Right renal pelvis (tissue), 4 donors: Measurements from ENCODE around the gene LPAR6. TPM values are rescaled to one million over a fixed set of nuclear protein-coding genes. Genes with fewer than 3 reads are reported as not detected.
"Not testable (repeated sequence)": the region's sequence is repeated elsewhere in the genome, so short reads cannot be mapped to it uniquely, and the experiment has no call there.

ENCODE experiments used
- DNase-seq, 4 donors: peaks; one replicate each; pipeline ENCODE4 v3.0.0-alpha.2; 2013; ENCODE audit warnings: low read depth in 4 of 4, low spot score in 3 of 4, missing footprints in 1 of 4
- polyA plus RNA-seq, 4 donors: library from polyadenylated mRNA; unstranded; fragments of 120-200 nt; gene quantifications; one replicate each; pipeline ENCODE4 v1.2.1, GENCODE V29; 2013; ENCODE audit not compliant: insufficient read length in 4 of 4

LPAR6 gene
- polyA plus RNA-seq, 4 donors: 40.4 to 56.7 (median 51.1) TPM

DNA sequence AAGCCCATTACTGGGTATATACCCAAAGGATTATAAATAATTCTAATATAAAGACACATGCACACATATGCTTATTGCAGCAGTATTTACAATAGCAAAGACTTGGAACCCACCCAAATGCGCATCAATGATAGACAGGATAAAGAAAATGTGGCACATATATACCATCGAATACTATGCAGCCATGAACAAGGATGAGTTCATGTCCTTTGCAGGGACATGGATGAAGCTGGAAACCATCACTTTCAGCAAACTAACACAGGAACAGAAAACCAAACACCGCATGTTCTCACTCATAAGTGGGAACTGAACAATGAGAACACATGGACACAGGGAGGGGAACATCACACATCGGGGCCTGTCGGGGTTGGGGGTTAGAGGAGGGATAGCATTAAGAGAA lies 9.1 kb upstream of the LPAR6 start:
- not testable (repeated sequence) for DNase-seq

DNA sequence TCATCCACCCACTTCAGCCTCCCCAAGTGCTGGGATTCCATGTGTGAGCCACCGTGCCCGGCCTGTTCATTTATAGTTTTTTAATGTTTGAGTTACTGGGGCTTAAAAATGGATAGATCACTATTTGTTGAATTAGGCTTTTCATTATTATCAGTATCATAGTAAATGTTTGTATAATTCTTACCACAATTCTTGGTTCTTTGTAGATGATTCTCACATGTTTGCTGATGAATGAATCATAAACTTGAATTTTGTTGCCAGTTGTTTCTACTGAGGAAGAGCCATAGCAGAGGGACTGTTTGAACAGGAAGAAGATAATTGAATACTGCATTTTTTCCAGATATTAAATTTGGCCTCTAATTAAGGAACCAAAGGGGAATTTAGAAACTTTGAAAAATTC lies 2.6 kb upstream of the LPAR6 start:
- no peak for DNase-seq

DNA sequence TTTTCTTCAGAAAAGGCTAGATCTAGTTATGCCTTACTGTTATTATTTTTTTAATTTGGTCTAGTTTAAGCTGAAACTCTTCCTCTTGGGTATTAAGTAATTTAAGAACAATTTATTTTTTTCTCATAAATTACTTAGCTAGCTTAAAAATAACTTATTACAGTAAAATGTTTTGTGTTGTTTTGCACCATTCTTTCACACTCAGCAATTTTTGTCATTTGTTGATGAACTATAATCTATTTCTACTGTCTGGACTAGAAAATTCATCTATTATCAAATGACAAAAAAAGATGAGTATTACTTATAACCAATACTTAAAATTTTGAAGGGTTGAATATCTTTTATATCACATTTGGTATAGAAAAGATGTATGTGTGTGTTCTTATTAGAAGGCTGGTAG lies 1.6 kb upstream of the LPAR6 start:
- DNase-seq: no peak

DNA sequence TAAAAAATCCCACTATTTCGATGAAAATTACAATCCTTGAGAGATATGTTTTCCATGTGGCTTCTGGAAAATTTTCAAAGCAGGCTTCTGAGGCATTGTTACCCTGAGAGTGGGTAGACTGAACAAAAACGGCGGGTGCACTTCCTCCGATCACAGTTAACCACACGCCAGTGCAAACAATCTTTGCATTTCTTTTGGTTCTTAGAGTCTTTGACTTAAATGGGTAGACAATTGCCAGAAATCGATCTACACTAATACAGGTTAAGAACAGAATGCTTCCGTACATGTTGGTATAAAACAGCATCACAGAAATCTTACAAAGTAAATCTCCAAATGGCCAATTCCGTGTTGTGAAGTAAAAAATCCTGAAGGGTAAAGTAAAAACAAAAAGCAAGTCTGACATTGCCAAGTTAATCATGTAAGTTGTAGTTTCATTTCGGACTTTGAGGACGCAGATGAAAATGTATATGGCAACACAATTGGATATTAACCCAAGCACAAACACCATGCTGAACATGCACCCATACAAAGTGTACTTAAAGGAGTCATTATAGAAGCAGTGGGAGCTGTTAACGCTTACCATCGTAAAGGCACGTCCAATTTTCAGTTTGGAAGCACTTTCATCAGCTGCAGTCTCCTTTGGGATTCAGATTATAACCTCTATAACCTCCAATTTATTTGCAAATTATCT lies 927 bp downstream of the LPAR6 start:
- DNase-seq: no peak

DNA sequence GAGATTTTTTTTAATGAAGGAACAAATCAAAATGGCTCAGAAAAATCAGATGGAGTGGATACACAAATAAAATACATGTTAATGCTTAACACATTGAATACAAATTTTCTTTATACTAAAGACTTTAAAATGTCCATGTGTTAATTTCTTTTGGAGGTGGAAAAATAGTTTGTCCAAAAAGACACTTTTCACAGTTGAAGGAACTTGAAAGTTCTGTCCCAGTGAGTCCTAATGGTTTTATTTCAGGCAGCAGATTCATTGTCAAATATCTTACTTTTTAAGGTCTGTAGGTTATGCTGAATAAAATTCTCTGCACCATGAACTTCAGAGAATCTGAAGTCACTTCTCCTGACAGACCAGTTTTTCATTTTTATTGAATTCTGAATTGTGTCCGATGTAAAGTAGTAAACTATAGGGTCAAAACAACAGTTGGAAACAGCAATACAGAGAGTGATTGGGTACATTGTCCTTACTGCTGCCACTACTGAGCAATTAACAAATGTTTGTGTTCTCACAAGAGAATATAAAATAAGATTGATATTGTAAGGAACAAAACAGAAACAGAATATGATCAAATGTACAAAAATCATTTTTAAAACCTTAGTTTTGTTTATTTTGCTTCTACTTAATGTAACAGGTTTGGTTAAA lies 1.6 kb downstream of the LPAR6 start:
- no peak for DNase-seq

DNA sequence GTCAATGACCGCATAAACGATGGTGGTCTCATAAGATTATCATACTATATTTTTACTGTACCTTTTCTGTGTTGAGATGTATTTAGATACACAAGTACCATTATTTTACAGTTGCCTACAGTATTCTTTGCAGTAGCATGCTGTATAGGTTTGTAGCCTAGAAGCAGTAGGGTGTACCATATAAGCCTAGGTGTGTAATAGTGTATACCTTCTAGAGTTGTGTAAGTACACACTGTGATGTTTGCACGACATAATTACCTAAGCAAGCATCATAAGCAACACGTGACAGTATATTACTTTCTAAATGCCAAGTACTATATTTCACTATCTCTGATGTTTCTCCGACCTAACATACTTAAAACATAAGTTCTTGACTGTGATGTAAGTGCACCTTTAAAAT lies 2.7 kb downstream of the LPAR6 start:
- DNase-seq: no peak

DNA sequence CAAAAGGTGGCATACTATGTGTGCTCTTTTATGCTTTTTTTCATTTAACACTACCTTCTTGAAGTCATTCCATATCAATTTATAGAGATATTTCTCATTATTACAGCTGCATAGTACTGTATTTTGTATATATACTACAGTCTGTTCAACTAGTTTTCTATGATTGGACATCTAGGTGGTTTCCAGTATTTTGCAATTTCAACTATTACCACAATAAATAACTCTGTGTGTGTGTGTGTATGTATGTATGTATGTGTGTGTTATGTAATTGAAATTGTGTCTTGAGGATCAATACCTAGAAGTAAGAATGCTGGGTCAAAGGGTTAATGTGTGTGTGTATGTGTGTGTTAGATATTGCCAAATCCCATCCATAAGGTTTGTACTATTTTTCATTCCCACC lies 7.0 kb downstream of the LPAR6 start:
- no peak for DNase-seq

DNA sequence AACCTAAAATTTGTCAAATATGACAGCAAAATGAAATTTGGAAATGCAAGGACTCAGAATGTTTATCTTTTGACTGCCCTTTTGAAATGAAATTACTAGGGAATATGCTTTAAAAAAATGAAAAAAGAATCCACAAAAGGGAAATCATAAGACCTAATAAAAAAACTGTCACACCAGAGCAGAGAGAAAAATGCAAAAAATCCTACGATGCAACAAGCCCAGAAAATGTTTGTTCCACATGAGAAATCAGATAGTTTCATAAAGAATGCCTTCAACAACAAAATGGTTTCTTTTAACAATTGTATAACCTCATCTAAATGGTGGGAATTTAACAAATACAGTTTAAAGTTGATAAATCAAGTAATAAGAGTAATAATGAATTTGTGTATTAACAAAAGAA lies 8.0 kb downstream of the LPAR6 start:
- no peak for DNase-seq

DNA sequence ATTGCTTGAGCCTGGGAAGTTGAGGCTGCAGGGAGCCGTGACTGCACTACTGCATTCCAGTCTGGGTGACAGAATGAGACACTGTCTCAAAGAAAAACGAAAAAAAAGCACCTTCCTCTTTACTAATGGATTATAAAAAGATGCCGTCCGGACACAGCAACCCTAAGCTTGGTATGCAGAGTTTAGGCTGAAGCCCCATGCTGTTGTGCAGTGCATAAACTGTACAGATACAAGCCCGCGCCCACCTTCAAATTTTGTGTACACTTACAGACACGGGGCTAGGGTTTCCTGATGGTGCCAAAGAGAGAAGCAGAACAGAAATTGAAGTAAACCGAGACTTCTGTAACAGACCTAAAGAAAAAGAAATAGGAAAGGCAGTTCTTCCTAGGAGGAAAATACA lies 9.0 kb downstream of the LPAR6 start:
- DNase-seq: no peak

DNA sequence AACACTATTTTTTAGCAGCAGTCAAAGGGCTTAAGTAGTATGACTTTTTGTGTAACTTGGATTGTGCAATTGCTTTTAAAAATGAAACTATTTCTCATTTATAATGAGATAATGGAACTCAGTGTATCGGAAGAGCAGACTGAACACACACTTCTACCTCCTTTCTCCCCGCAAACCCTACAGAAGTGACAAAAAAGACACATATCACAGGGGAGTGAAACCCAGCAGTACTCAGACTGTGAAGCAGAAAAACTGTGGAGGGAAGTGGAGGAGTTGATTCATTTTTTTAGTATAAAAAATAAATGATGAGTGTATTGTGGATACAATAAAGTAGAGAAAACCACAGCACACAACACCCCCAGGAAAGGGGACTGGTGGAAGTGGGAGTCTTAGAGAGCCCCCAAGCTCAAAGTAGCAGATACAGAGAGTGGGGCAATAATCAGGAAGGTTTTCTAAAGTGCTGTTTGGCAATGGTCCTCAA lies 9.7 kb downstream of the LPAR6 start:
- no peak for DNase-seq

DNA sequence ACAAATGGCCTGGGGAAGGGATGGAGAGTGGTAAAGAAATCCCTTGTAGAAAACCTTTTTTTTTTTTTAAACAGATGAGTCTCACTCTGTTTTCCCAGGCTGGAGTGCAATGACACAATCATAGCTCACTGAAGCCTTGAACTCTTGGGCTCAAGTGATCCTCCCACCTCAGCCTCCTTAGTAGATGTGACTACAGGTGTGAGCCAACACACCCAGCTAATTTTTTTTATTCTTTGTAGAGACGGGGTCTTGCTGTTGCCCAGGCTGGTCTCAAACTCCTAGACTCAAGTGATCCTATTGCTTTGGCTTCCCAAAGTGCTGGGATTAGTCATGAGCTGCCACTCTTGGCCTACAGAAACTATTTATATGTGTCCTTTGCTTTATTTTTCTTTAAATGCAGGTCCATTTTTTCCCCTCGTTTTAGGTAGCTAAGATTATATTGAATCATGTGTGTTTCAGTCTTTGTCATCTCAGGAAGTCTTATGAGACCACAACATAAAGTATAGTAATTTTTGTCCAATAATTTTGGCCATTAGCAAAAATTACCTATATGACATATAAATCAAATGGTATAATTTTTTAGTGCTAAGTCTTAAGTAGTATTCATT lies 10.5 kb downstream of the LPAR6 start:
- DNase-seq: no peak

DNA sequence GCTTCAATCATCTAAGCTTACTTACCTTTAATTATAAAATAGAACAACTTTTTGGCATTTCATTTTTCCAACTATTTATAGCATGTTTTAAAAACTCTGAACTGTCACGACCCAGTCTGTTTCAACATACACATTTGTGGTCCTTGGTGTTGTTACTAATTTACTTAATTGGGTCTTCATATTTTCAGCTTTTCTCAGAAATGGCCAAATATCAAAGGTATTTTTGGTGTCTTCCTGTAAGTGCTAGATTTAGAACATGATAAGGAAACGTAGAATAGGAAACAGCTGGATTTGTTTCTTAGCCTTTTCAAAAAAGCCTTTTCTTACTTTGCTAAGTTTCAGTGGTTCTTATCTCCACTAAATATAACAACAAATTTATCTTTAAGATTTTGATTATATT lies 11.4 kb downstream of the LPAR6 start:
- no peak for DNase-seq

DNA sequence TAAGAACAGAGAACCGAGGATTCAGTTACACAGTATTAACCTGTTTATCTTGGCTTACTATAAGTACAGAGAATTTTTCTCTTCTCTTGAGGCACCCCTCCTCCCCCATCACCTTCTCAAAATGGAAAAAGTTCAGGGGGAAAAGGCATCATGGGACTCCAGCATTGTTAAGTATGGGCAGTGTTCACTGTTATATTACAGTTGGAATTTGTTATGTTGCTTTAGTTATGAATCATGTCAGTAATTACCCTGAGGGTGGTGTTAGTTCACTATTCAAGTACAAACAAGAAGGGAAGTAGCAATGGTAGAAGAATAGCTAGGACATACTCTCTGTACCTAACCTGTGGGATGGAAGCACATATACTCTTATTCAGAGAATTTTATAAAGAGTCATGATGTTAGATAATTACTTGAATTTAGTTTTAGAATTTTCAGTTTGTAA lies 12.0 kb downstream of the LPAR6 start:
- DNase-seq: no peak

DNA sequence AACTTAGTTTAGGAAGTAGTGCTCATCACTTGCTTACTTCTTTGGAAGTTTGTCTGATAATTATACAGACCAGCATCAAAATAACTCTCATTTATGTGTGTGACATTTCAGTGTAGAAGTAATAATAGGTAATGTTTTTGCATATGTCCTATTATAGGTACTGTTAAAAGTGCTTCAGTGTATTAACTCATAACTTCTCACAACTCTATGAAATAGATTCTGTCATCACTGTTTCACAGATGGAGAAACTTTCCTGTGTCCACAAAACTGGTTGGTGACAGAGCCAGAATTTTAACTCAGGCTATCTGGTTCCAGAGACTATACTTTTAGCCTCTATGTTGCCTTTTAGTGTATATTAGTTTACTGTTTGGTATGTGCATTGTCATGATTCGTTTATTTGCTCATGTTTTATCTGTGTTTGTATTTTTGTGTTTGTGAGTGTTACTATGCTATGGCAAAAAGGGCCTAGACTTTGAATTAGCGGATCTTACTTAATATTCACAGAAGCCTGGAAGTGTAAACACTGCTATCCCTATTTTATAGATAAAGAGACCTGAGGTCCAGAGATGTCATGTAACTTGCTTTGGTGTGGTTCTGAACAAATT lies 12.7 kb downstream of the LPAR6 start:
- DNase-seq: no peak

DNA sequence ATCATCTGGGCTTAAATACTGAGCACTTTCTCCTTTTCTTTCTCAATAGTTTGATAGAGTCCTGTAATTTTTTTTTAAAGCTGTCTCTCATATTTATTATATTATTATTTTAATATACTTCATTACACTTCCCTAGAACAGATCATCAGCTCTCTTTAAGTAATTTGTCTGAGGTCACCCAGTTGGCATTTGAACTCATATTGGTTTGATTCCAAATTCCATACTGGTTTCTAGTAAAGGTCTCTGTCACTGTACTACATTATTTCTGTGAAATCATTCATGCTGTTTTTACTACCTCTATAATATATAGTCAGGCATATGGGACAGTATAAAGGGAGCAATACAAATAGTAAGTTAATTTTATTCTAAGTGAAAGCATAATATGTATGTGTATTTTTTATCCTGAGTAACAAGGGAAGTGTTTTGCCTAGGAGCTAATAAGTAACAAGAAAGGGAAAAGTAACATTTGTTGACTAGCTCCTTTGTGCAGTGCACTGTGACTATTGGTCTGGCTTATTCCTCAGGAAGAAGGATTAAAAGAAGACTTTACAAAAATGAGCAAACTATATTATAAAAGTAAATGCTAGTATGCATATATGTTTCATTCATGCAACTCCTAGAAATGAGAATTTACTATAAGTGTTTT lies 14.3 kb downstream of the LPAR6 start:
- DNase-seq: no peak

DNA sequence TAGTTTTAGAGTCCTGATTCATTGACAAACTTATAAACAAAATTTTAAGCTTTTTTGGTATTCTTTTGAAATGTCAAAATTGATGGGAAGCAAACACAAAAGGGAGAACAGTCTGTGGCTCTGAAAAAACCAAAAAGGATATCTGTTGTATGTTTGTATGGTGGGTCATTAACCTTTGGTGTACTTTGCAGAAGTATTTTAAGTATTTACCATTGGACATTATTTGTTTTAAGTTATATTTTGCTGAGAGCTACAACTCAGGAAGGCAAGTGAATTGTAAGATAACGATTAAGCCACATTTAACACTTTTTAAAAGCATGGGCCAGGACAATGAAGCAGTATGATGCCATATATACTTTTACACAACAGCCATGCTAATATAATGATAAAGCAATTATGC lies 15.2 kb downstream of the LPAR6 start:
- no peak for DNase-seq

DNA sequence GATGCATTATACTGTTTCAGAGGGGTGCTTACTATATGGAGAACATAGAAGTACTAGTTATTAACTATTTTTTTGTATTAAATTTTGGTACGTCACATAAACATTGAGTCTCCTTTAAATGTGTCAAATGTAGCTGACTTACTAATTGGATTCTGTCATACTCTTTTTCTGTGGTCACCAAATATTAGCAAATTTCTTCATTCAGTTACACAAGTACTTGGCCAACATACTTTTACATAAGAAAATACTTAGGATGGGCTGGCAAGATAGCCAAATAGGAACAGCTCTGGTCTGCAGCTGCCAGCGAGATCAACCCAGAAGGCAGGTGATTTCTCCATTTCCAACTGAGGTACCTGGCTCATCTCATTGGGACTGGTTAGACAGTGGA lies 19.2 kb downstream of the LPAR6 start:
- no peak for DNase-seq

DNA sequence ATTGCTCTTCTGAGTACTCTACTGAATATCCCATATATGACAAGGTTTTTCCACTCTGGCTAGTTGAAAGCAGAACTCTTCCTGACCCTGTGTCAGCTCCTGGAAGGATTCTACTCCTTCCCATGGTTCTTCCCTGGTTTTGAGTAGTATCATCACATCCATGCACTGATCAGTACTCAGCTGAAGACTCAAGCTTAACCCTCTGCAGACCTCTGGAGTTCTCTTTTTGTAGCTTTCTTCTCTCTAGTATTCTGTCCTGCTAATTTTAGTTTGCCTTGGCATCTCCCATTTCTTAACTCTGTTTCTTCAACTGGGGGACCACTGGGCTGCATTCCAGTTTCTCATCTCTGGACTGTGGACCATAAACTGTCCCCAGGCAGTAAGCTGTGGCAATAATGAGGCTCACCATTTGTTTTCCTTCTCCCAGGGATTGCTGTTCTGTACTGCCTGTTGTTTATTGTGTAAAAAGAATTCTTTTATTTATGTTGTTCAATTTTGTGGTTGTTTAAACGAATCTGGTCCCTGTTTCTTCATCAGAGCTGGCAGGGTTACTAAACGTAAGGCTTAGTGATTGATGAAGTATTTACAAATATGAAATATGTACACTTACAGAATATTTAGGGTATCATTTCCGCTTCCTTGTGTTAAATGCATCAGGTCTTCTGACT lies 19.7 kb downstream of the LPAR6 start:
- no peak for DNase-seq

DNA sequence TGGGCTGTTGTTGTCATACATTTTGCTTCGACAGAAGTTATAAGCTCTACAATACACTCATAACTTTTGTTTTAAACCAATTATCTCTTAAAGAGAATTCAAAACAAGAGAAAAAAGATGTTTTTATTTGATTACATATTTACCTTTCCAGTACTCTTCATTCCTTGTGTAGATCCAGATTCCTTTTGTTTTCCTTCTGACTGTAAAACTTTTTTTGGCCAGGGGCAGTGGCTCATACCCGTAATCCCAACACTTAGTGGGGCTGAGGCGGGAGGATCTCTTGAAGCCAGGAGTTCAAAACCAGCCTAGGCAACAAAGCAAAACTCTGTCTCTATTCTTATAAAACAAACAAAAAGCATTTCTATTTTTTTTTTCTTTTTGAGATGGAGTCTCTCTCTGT lies 21.7 kb downstream of the LPAR6 start:
- no peak for DNase-seq

DNA sequence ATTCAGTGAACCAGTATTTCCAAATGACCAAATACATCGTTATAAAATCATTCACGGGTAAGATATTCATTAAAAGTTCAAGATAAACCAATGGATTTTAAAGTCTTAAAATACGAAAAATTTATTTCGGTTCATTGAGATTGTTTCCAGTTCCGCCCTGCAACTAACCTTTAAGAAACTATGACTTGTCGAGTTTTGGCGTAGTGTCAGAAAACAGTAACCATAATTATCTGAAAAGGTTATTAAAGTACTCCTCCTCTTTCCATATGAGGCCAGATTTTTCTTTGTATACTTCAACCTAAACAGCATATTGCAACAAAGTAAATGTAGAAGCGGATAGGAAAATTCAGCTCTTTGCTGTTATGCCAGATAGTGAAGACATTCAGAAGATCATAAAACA lies 26.1 kb downstream of the LPAR6 start:
- DNase-seq: no peak

DNA sequence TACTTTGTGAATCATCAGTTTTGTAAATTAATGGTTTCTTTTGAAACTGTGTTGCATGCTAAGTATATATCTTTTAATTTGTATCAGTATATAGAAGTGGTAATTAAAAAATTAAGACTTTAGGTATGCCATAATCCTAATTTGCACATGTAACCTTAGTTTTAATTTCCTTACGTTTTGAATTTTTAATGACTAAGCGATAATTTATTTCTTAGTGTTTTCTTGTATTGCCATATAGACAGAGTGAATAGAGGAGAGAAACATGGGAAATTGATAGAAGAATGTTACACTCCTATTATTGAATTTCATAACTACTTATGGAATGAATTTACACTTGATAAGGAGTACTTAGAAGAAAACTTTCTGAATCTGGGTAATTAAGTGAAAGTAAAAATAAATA lies 29.5 kb downstream of the LPAR6 start:
- DNase-seq: no peak
